GM12865 (cell line): ENCODE data around the gene THRB.

Experiments used
- DNase-seq: peaks from one replicate; pipeline ENCODE4 v3.0.0; 2010; ENCODE audit warnings: low read depth
- H3K4me3 ChIP-seq: 2 replicates; pipeline ENCODE4 v1.5.1; 2011; ENCODE audit warnings: mild to moderate bottlenecking, low read depth, low read length, control low read depth
- CTCF ChIP-seq: IDR thresholded peaks from 2 replicates; pipeline ENCODE4 v1.5.1; 2011; ENCODE audit warnings: low read length, control low read depth, low read depth, inconsistent platforms; ENCODE audit not compliant: insufficient read depth; ENCODE audit errors: missing control alignments

THRB gene

GRCh38 chr3:24523215-24523614, 28.6 kb upstream of the THRB start:
- no peak for DNase-seq
- TF ChIP-seq CTCF, result no peak
- H3K4me3 ChIP-seq, result no peak overlapping the region

DNA sequence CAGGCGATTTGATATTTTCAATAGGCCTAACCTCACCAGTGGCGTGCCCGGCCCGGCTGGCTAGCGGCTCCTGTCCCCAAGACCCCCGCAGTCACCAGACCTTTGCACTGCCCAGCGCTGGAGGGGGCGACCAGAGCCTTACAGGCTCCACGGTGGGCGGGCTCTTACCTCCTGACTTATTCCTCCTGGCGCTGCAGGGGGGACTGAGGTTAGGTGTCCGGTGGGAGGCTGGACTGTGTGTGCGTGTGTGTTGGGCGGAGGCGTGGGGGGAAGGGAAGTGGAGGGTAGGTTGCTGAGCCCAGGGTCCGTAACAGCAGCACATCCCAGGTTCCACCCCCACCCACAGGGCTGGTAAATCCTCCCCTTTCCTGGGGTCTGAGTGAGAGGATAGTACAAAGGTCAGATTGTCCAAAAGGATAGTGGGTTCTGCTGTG, 27.5 kb upstream of the THRB start:
- no peak overlapping the region for H3K4me3 ChIP-seq
- no peak for TF ChIP-seq CTCF
- DNase-seq, result no peak

- peak; percentile 24 for DNase-seq
- no peak overlapping the region for H3K4me3 ChIP-seq
Measured at GRCh38 chr3:24521420-24522145, 26.9 kb upstream of the THRB start.

GRCh38 chr3:24520976-24521419, 26.3 kb upstream of the THRB start:
- TF ChIP-seq CTCF, result no peak
- no peak for DNase-seq
- H3K4me3 ChIP-seq, result no peak overlapping the region

More at GRCh38 chr3:24521420-24522145, 26.9 kb upstream of the THRB start:
- TF ChIP-seq CTCF, result no peak

GRCh38 chr3:24520101-24520495, 25.4 kb upstream of the THRB start:
- no peak for DNase-seq
- H3K4me3 ChIP-seq, result no peak overlapping the region
- TF ChIP-seq CTCF, result no peak

DNA sequence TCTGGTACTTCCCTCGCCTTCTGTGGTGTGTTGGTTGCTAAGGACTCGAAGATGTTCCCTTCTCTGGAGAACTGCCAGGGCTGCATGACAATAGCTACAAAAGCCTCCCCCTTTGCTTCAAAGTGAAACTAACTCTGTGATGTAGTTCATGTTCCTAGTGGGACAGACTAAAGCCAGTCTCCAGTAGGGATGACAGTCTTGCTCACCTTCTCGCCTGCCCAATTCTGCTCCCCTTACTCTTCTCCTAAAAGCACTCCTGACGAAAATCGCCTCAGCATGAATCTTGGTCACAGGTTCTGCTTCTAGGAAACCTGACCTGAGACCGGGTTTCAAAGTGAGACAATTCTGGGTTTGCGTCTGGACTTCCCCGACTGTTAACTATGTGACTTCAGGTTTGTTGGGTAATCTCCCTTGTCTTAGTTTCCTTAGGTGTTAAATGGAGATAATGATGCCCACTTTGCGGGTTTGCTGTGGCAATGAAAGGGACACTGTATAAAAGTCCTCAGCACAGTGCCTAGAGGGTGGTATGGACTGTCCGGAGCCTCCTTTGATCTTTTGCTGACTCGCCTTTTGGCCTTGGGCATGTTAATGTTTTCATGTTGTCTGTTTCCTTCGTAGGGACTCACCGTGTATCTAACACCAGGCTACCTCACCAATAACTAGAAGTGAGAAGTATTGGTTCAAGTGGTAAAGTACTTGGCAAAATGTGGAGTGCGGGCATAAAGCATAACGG, 24.9 kb upstream of the THRB start:
- no peak for TF ChIP-seq CTCF
- DNase-seq, result peak; percentile 52
- H3K4me3 ChIP-seq, result peak overlapping the region; percentile 17; the same call in 1 of the 2 replicates
